GM08714 (cell line): ENCODE data around the gene TBCK.

Source experiments
- H3K4me3 ChIP-seq: fragments of 200-500 bp; sonication (Bioruptor generic); 2 replicates; pipeline ENCODE4 v1.5.1; 2014; ENCODE audit warnings: mild to moderate bottlenecking, low read length, inconsistent platforms
- ZNF274 ChIP-seq: IDR thresholded peaks from 2 replicates; pipeline ENCODE4 v1.6.1; 2012; ENCODE audit warnings: mild to moderate bottlenecking, low read depth, low read length

TBCK gene

GRCh38 chr4:106286611-106287010 lies 29.4 kb downstream of the TBCK start:
- H3K4me3 ChIP-seq, result no peak overlapping the region
- TF ChIP-seq ZNF274, result no peak

GRCh38 chr4:106284227-106284626 lies 31.8 kb downstream of the TBCK start:
- no peak overlapping the region for H3K4me3 ChIP-seq
- TF ChIP-seq ZNF274, result no peak

GRCh38 chr4:106277140-106277675 lies 38.8 kb downstream of the TBCK start:
- H3K4me3 ChIP-seq, result no peak overlapping the region
- TF ChIP-seq ZNF274, result no peak

- no peak for TF ChIP-seq ZNF274
These were observed 42.2 kb downstream of the TBCK start for GRCh38 chr4:106273831-106274230.

GRCh38 chr4:106270736-106271135 lies 45.3 kb downstream of the TBCK start:
- no peak for TF ChIP-seq ZNF274
- no peak overlapping the region for H3K4me3 ChIP-seq

More at GRCh38 chr4:106273831-106274230, 42.2 kb downstream of the TBCK start:
- no peak overlapping the region for H3K4me3 ChIP-seq

GRCh38 chr4:106269711-106270110 lies 46.3 kb downstream of the TBCK start:
- no peak for TF ChIP-seq ZNF274

GRCh38 chr4:106268786-106269185 lies 47.2 kb downstream of the TBCK start:
- no peak for TF ChIP-seq ZNF274
- no peak overlapping the region for H3K4me3 ChIP-seq

More at GRCh38 chr4:106269711-106270110, 46.3 kb downstream of the TBCK start:
- no peak overlapping the region for H3K4me3 ChIP-seq

- no peak for TF ChIP-seq ZNF274
- no peak overlapping the region for H3K4me3 ChIP-seq
These were observed 49.8 kb downstream of the TBCK start for GRCh38 chr4:106266201-106266600.

GRCh38 chr4:106264331-106264728 lies 51.7 kb downstream of the TBCK start:
- no peak for TF ChIP-seq ZNF274

GRCh38 chr4:106263594-106264330 lies 52.2 kb downstream of the TBCK start:
- no peak overlapping the region for H3K4me3 ChIP-seq
- no peak for TF ChIP-seq ZNF274

More at GRCh38 chr4:106264331-106264728, 51.7 kb downstream of the TBCK start:
- no peak overlapping the region for H3K4me3 ChIP-seq

GRCh38 chr4:106261980-106262379 lies 54.0 kb downstream of the TBCK start:
- H3K4me3 ChIP-seq, result no peak overlapping the region
- no peak for TF ChIP-seq ZNF274

GRCh38 chr4:106258145-106259045 lies 57.6 kb downstream of the TBCK start:
- no peak for TF ChIP-seq ZNF274
- no peak overlapping the region for H3K4me3 ChIP-seq

GRCh38 chr4:106256190-106256589 lies 59.8 kb downstream of the TBCK start:
- no peak for TF ChIP-seq ZNF274
- no peak overlapping the region for H3K4me3 ChIP-seq

- no peak overlapping the region for H3K4me3 ChIP-seq
- no peak for TF ChIP-seq ZNF274
These were observed 60.8 kb downstream of the TBCK start for GRCh38 chr4:106255195-106255594.
